GM12892 (cell line): ENCODE data around the gene WWC1.

ENCODE experiments used
- POLR2A ChIP-seq: IDR thresholded peaks from 2 replicates; pipeline ENCODE4 v1.6.1; 2011; ENCODE audit warnings: low read depth, low read length, control low read depth
- POLR2AphosphoS5 ChIP-seq: IDR thresholded peaks from 2 replicates; pipeline ENCODE4 v1.6.1; 2011; ENCODE audit warnings: low read depth, low read length, control low read depth
- TAF1 ChIP-seq: IDR thresholded peaks from 2 replicates; pipeline ENCODE4 v1.6.1; 2011; ENCODE audit warnings: low read depth, mild to moderate bottlenecking, control low read depth, low read length, borderline replicate concordance

GRCh38 chr5:168316139-168316578, 24.7 kb downstream of the WWC1 start:
- TF ChIP-seq POLR2A (no peak), TAF1 (no peak), POLR2AphosphoS5 (no peak)
